GM10248 (cell line): ENCODE data around the gene CD300LD.

ENCODE experiments used
- CTCF ChIA-PET: fragments of 300-600 bp; sonication (Branson Sonifier 250); formaldehyde crosslinking; extraction: SDS; loops from one replicate; lab custom pipeline; 2021; ENCODE audit warnings: antibody characterized with exemption; lab: Yijun Ruan, JAX
- POLR2A ChIA-PET: fragments of 350-650 bp; sonication (Branson Sonifier 250); formaldehyde crosslinking; extraction: SDS; loops from one replicate; lab custom pipeline; 2020; ENCODE audit warnings: antibody characterized with exemption; lab: Yijun Ruan, JAX
- DNase-seq: peaks from one replicate; pipeline ENCODE4 v3.0.0; 2012; ENCODE audit errors: extremely low spot score
- TF ChIP-seq, protein P1 (sequence below): IDR thresholded peaks from 2 replicates; pipeline ENCODE4 v1.5.1; 2012; ENCODE audit warnings: mild to moderate bottlenecking, low read depth; ENCODE audit errors: extremely low read depth, missing control alignments, control extremely low read depth

CD300LD gene

GRCh38 chr17:74598346-74599022 lies 6.4 kb upstream of the CD300LD start:
- no peak for DNase-seq
- CTCF ChIA-PET: interaction anchor here (1.4 to 2.0 kb wide), 2 partner anchors 9 to 231 kb away, joined by 3 to 6 read pairs; partner anchors contain the start of gene GPR142
- TF ChIP-seq, protein P1, sequence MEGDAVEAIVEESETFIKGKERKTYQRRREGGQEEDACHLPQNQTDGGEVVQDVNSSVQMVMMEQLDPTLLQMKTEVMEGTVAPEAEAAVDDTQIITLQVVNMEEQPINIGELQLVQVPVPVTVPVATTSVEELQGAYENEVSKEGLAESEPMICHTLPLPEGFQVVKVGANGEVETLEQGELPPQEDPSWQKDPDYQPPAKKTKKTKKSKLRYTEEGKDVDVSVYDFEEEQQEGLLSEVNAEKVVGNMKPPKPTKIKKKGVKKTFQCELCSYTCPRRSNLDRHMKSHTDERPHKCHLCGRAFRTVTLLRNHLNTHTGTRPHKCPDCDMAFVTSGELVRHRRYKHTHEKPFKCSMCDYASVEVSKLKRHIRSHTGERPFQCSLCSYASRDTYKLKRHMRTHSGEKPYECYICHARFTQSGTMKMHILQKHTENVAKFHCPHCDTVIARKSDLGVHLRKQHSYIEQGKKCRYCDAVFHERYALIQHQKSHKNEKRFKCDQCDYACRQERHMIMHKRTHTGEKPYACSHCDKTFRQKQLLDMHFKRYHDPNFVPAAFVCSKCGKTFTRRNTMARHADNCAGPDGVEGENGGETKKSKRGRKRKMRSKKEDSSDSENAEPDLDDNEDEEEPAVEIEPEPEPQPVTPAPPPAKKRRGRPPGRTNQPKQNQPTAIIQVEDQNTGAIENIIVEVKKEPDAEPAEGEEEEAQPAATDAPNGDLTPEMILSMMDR: no peak
- POLR2A ChIA-PET: no interaction called here

- CTCF ChIA-PET: interaction anchor here (0.9 to 1.4 kb wide), 2 partner anchors 66 to 230 kb away, joined by 3 read pairs; partner anchors contain the start of genes CD300LB and GPR142
- TF ChIP-seq, protein P1: no peak
- POLR2A ChIA-PET: no interaction called here
- no peak for DNase-seq
These were observed 5.1 kb upstream of the CD300LD start for GRCh38 chr17:74597069-74597790.

GRCh38 chr17:74595037-74595750 lies 3.1 kb upstream of the CD300LD start:
- POLR2A ChIA-PET: interaction anchor here (0.5 kb wide), 1 partner anchor 40 kb away, joined by 6 read pairs; no protein-coding TSS in a partner anchor
- TF ChIP-seq, protein P1: no peak
- DNase-seq: no peak
- CTCF ChIA-PET: interaction anchor here (1.2 kb wide), 1 partner anchor 29 kb away, joined by 3 read pairs; no protein-coding TSS in a partner anchor

- ChIA-PET POLR2A (no interaction called here), CTCF (interaction anchor here (1.0 to 2.1 kb wide), 6 partner anchors 10 to 256 kb away, joined by 3 to 8 read pairs (median 3); no protein-coding TSS in a partner anchor)
- TF ChIP-seq, protein P1: no peak
- DNase-seq: no peak
These were observed 580 bp downstream of the CD300LD start for GRCh38 chr17:74591503-74591902.

DNA sequence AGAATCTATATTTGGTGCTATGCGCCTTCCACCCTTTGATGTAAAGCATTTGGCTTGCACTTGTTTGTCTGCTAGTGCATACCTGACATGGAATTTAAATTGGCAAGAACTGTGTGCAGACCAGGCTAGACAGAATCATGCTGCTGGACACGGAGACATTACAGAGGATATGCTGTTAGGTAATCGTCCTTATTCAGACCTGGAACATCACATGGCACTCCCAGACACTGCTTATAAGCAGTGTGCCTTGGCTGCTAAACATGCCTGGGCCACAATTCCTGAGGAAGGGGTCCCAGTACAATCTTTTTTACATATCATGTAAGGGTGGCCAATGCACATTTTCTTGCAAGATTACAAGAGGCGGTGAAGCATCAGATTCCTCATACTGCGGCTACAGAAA lies 6.4 kb downstream of the CD300LD start:
- DNase-seq: no peak
- POLR2A ChIA-PET: no interaction called here
- TF ChIP-seq, protein P1: no peak
- CTCF ChIA-PET: no interaction called here

GRCh38 chr17:74584292-74585060 lies 7.6 kb downstream of the CD300LD start:
- TF ChIP-seq, protein P1: no peak
- DNase-seq: no peak
- ChIA-PET POLR2A (no interaction called here), CTCF (no interaction called here)
